EL (cell line): ENCODE data around the gene PPIG.
"Not testable (repeated sequence)": the region's sequence is repeated elsewhere in the genome, so short reads cannot be mapped to it uniquely, and the experiment has no call there.

Source experiments
- DNase-seq: peaks from one replicate; pipeline ENCODE4 v3.0.0-alpha.2; 2016

Gene PPIG

GRCh38 chr2:169664978-169665930 is 81.1 kb downstream of the PPIG start:
- peak; percentile 37 for DNase-seq

DNA sequence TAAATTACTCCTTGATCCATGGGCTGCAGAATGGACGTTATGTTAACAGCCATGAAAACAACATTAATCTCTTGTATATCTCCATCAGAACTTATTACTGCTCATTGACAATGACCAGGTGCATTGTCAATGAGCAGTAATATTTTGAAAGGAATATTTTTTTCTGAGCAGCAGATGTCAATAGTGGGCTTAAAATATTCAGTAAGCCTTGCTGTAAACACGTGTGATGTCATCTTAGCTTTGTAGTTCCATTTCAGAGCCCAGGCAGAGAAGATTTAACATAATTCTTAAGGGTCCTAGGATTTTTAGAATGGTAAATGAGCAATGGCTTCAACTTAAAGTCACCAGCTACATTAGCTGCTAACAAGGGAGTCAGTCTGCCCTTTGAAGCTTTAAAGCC is 83.4 kb downstream of the PPIG start:
- no peak for DNase-seq

- peak; percentile 36 for DNase-seq
Observed at GRCh38 chr2:169670215-169670651, 86.1 kb downstream of the PPIG start.

DNA sequence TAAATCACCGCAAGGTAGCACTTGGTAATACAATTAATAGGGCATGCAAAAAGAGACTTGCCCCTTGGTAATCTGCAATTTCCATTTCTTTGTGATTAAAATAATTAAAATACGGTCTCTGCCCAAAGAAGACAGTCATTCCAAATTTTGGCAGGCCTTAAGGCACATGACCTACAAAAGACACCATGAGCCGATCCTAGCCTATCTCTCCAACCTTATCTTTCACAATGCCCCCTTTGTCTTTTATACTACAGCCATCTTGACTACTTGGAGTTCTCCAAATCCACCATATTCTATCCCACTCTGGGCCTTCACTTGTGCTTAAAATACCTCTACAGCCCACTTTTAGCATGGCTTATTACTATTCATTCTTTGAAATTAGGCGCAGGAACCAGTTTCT is 86.8 kb downstream of the PPIG start:
- DNase-seq: no peak

- no peak for DNase-seq
Observed at GRCh38 chr2:169672406-169672805, 88.3 kb downstream of the PPIG start.

DNA sequence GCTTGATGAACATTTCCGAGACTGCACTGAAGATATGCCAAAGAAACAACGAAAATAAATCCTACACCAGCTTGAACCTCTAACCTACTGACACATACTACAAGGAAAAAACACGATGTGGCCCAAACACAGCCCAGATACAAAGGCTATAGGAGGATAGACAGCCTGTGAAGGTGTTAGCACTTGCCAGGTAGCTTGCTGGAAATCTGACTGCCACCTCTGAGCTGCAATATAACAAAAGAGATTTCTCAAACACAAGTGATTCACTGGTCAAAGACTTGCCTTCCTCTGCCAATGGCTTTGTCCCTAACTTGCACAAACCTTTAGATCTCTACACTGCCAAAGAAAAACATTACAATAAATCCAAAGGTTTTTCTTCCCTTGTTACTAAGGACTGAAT is 89.0 kb downstream of the PPIG start:
- no peak for DNase-seq

GRCh38 chr2:169673921-169674320 is 89.8 kb downstream of the PPIG start:
- DNase-seq: no peak

DNA sequence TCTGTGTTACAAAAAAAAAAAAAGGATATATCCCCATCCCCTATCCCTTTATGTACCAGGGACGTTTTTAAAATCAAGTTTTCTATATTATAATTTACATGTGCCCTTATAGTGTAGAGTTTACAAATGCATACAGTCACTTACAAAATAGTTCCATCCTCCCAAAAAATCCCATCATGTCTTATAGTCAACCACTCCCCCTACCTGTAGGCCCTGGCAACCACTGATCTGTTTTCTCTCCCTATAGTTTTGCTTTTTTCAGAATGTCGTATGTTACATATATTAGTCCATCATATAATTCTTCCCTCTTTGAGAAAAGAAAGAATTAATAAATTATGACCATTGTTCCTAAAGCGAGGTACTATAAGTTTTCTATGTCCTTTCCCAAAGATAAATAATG is 92.2 kb downstream of the PPIG start:
- DNase-seq: no peak

DNA sequence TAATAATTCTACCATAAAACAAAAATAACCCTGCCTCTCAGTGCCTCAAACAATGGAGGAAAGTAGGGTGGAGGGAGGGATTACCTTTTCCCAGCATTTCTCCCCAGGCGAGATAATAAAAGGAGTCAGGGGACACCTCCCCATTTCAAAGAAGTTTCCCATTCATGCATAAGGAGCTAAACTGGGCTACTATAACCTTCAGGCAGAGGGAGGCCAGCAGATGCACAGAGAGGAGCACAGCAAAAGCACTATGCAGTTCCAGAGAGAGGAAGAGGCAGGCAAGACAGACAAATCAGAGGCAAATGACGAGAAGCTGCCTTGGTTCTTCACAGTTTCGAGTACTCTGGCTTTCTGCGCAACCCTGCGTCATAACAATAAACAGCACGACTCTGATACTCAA is 92.7 kb downstream of the PPIG start:
- DNase-seq: no peak

DNA sequence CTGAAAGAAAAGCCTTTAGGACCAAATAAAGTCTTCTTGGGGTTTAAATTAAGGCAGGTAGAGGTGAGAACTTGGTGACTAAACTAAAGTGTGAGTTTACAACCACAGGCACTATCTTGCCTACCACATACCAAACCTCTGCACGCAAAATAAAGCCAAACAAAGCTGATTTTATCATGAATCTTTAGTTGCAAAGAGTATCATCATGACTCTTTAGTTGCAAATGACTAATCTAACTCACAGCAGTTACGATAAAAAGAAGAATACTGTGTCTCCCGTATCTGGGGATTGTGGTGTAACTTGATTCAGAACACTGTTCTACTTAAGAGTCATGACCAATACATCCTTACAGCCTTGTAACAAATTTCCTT is 98.9 kb downstream of the PPIG start:
- DNase-seq: no peak

- DNase-seq: no peak
Observed at GRCh38 chr2:169683425-169684134, 99.4 kb downstream of the PPIG start.

GRCh38 chr2:169684135-169684565 is 100.0 kb downstream of the PPIG start:
- DNase-seq: no peak

DNA sequence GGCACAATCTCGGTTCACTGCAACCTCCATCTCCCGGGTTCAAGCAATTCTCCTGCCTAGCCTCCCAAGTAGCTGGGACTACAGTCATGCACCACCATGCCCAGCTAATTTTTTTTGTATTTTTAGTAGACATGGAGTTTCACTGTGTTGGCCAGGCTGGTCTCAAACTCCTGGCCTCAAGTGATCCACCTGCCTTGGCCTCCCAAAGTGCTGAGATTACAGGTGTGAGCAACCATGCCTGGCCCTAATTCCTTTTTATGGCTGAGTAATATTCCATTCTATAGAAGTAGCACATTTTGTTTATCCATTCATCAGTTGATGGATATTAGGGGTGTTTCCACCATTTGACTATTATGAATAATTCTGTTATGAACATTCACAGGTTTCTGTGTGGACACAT is 100.6 kb downstream of the PPIG start:
- DNase-seq: not testable (repeated sequence)

GRCh38 chr2:169686825-169687224 is 102.7 kb downstream of the PPIG start:
- DNase-seq: not testable (repeated sequence)

DNA sequence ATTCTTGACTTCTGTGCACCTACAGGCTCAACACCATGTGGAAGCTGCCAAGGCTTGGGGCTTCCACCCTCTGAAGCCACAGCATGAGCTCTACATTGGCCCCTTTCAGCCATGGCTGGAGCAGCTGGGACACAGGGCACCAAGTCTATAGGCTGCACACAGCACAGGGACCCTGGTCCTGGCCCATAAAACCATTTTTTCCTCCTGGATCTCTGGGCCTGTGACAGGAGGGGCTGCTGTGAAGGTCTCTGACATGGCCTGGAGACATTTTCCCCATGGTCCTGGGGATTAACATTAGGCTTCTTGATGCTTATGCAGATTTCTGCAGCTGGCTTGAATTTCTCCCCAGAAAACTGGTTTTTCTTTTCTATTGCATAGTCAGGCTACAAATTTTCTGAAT is 103.8 kb downstream of the PPIG start:
- not testable (repeated sequence) for DNase-seq

- no peak for DNase-seq
Observed at GRCh38 chr2:169690958-169691357, 106.8 kb downstream of the PPIG start.
